ENCODE results near the gene POU3F2.
A peak's percentile ranks its signal among the peaks of the same experiment; 100 is the strongest.

DNA sequence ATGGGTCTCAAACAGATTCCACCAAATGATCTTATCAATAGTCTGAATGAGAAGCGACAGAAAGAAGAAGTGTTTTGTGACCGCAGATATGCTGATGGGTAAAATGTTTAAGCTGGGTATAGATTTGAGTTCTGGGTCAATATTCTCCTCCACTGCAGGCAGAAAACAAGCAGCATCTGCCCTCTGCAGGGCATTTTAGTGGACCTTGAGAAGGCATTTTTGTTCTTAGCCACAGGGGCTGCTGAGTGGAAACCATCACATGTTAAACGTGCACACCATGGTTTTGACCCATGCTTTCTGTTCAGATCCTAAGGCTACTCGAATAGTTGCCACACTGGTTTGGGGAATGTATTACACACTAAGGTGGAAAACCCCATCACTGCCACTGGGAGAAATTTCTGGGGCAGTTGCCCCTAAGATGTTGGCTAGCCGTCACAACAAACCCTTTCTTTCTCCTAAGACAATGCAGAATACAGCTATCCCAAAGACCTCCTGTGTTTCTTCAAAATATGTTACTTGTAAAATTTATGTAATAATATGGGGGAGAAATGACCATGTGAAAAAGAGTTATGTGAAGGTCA is 5.5 kb downstream of the POU3F2 start:
- TF ChIP-seq, protein P1, sequence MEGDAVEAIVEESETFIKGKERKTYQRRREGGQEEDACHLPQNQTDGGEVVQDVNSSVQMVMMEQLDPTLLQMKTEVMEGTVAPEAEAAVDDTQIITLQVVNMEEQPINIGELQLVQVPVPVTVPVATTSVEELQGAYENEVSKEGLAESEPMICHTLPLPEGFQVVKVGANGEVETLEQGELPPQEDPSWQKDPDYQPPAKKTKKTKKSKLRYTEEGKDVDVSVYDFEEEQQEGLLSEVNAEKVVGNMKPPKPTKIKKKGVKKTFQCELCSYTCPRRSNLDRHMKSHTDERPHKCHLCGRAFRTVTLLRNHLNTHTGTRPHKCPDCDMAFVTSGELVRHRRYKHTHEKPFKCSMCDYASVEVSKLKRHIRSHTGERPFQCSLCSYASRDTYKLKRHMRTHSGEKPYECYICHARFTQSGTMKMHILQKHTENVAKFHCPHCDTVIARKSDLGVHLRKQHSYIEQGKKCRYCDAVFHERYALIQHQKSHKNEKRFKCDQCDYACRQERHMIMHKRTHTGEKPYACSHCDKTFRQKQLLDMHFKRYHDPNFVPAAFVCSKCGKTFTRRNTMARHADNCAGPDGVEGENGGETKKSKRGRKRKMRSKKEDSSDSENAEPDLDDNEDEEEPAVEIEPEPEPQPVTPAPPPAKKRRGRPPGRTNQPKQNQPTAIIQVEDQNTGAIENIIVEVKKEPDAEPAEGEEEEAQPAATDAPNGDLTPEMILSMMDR (IDR thresholded peaks at IDR 0.05; ENCODE audit: low read depth, low read length): peak; percentile 31
- TF ChIP-seq EZH2phosphoT487 (IDR thresholded peaks at IDR 0.05; ENCODE audit: low read depth): no peak
